B cell (primary cell): Measurements from ENCODE around the gene CLCNKB.

Experiments
- EZH2 ChIP-seq: IDR thresholded peaks from 2 replicates; pipeline ENCODE4 v1.6.1; 2012; ENCODE audit warnings: borderline replicate concordance, low read depth, mild to moderate bottlenecking, moderate library complexity, low read length; ENCODE audit not compliant: insufficient read depth, poor library complexity, severe bottlenecking
- TF ChIP-seq, protein P1 (sequence below): fragments of 200-600 bp; IDR thresholded peaks from one replicate; pipeline ENCODE4 v1.8.0; 2022; ENCODE audit warnings: antibody characterized with exemption, mild to moderate bottlenecking

DNA sequence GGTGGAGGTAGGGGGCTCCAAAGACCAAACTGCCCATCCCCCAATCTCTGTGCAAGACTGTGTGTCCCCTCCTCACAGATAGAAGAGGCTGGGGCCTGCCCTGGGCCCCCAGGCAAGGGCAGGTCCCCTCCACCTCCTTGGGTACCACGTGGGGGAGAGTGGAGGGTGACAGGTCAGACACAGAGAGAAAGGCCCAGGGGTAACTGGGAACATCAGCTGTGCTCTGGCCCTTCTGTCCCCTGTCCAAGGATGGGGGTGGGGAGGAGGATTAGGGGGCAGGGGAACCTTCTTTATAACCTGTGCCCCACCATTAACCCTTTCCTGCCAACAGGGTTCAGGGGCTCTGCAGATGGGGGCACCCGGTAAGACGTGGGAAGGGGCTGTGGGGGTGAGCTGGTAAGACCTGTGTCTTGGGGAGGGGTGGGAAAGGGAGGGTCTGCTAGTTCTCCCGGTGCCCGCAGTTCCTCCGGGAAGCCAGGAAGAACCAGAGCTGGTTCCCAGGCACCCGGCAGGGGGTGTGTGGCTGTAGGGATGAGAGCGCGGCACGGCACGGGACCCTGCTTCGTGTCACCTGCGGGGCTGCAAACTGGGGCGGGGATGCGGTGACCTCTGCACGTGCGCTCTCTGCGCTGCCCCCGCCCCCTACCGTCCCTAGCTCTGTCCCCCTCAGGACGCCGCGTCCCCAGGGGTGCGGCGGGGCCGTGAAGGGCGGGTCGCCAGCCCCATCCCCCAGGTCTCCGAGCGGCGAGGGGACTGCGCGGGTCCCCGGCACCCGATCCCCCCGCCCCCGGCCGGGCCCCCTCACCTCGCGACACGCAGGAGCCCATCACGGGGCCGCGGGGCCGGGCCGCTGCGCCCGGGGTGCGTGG, 29.3 kb downstream of the CLCNKB start:
- TF ChIP-seq, protein P1, sequence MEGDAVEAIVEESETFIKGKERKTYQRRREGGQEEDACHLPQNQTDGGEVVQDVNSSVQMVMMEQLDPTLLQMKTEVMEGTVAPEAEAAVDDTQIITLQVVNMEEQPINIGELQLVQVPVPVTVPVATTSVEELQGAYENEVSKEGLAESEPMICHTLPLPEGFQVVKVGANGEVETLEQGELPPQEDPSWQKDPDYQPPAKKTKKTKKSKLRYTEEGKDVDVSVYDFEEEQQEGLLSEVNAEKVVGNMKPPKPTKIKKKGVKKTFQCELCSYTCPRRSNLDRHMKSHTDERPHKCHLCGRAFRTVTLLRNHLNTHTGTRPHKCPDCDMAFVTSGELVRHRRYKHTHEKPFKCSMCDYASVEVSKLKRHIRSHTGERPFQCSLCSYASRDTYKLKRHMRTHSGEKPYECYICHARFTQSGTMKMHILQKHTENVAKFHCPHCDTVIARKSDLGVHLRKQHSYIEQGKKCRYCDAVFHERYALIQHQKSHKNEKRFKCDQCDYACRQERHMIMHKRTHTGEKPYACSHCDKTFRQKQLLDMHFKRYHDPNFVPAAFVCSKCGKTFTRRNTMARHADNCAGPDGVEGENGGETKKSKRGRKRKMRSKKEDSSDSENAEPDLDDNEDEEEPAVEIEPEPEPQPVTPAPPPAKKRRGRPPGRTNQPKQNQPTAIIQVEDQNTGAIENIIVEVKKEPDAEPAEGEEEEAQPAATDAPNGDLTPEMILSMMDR: no peak
- TF ChIP-seq EZH2: no peak
